Stomach smooth muscle (tissue), 2 donors: ENCODE results near the gene CGNL1.

Experiments
- H3K27ac ChIP-seq: one replicate; pipeline ENCODE4 v1.7.0; 2013; ENCODE audit warnings: mild to moderate bottlenecking, low read length, inconsistent platforms
- H3K27me3 ChIP-seq, 2 donors: one replicate each; pipeline ENCODE4 v1.7.0; 2013; ENCODE audit warnings: low read length in 2 of 2; ENCODE audit not compliant: insufficient read depth in 2 of 2, control insufficient read depth in 1 of 2
- H3K36me3 ChIP-seq, 2 donors: one replicate each; pipeline ENCODE4 v1.7.0; 2013; ENCODE audit warnings: low read length in 2 of 2; ENCODE audit not compliant: control insufficient read depth in 2 of 2, insufficient read depth in 2 of 2
- H3K4me1 ChIP-seq: one replicate; pipeline ENCODE4 v1.7.0; 2013; ENCODE audit warnings: low read length; ENCODE audit not compliant: control insufficient read depth, insufficient read depth
- H3K4me3 ChIP-seq, 2 donors: one replicate each; pipeline ENCODE4 v1.7.0; 2013; ENCODE audit warnings: low read length in 2 of 2
- H3K9ac ChIP-seq, 2 donors: one replicate each; pipeline ENCODE4 v1.7.0; 2013; ENCODE audit warnings: low read length in 2 of 2, mild to moderate bottlenecking in 1 of 2
- H3K9me3 ChIP-seq, 2 donors: one replicate each; pipeline ENCODE4 v1.7.0; 2013; ENCODE audit warnings: low read length in 2 of 2; ENCODE audit not compliant: control insufficient read depth in 2 of 2
- donor health status: healthy.
- donor health status: Pancreatic carcinoma.

The CGNL1 gene

GRCh38 chr15:57522148-57522547, 145.8 kb downstream of the CGNL1 start:
- H3K9me3 ChIP-seq, result no peaks in the 10 kb centered on the region
- H3K4me3 ChIP-seq, result peak overlapping the region in 1 of 2 donors; percentile 15
- peaks cover 0 to 14% of the 10 kb centered on the region in 2 donors for H3K36me3 ChIP-seq
- peak overlapping the region; percentile 37 for H3K27ac ChIP-seq
- no peak overlapping the region for H3K9ac ChIP-seq
- H3K27me3 ChIP-seq, result peaks cover 0 to 9% of the 10 kb centered on the region in 2 donors
- H3K4me1 ChIP-seq, result peaks cover 13% of the 10 kb centered on the region

DNA sequence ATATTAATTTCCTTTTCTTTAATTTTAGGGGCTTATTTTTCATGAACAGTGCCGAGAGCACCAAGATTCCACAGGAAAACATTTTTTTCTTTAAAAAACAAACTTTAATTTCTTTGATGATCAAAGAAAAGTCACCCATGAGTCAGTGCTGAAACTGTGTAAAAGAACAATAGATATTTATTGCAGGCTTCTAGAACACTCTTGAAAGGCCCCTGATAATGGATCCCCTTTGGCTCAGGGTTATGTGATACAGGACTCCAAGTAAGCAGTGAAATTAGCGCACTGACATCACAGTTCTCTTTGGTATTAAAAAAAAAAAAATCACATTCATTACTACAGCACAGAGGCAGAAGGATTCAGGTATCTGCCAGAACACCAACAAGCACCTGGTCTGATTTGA, 149.3 kb downstream of the CGNL1 start:
- H3K27me3 ChIP-seq, result peaks cover 0 to 9% of the 10 kb centered on the region in 2 donors
- no peaks in the 10 kb centered on the region for H3K9me3 ChIP-seq
- H3K27ac ChIP-seq, result no peak overlapping the region
- no peak overlapping the region for H3K4me3 ChIP-seq
- no peak overlapping the region for H3K9ac ChIP-seq
- H3K36me3 ChIP-seq, result peaks cover 0 to 11% of the 10 kb centered on the region in 2 donors
- peaks cover 16% of the 10 kb centered on the region for H3K4me1 ChIP-seq

GRCh38 chr15:57526076-57526475, 149.8 kb downstream of the CGNL1 start:
- peaks cover 16% of the 10 kb centered on the region for H3K4me1 ChIP-seq
- H3K4me3 ChIP-seq, result no peak overlapping the region
- no peak overlapping the region for H3K27ac ChIP-seq
- H3K9me3 ChIP-seq, result no peaks in the 10 kb centered on the region
- no peak overlapping the region for H3K9ac ChIP-seq
- peaks cover 0 to 9% of the 10 kb centered on the region in 2 donors for H3K27me3 ChIP-seq
- H3K36me3 ChIP-seq, result peaks cover 0 to 11% of the 10 kb centered on the region in 2 donors

GRCh38 chr15:57526615-57527014, 150.3 kb downstream of the CGNL1 start:
- H3K9ac ChIP-seq, result no peak overlapping the region
- H3K36me3 ChIP-seq, result peaks cover 0 to 11% of the 10 kb centered on the region in 2 donors
- H3K27ac ChIP-seq, result no peak overlapping the region
- peaks cover 14% of the 10 kb centered on the region for H3K4me1 ChIP-seq
- no peaks in the 10 kb centered on the region for H3K9me3 ChIP-seq
- H3K27me3 ChIP-seq, result peaks cover 0 to 9% of the 10 kb centered on the region in 2 donors
- no peak overlapping the region for H3K4me3 ChIP-seq

- no peak overlapping the region for H3K9ac ChIP-seq
- H3K27ac ChIP-seq, result no peak overlapping the region
- peaks cover 0 to 9% of the 10 kb centered on the region in 2 donors for H3K27me3 ChIP-seq
- no peaks in the 10 kb centered on the region for H3K9me3 ChIP-seq
- H3K4me3 ChIP-seq, result no peak overlapping the region
- H3K4me1 ChIP-seq, result peaks cover 5% of the 10 kb centered on the region
- H3K36me3 ChIP-seq, result peaks cover 0 to 11% of the 10 kb centered on the region in 2 donors
Observed at GRCh38 chr15:57527382-57528091, 151.2 kb downstream of the CGNL1 start.

DNA sequence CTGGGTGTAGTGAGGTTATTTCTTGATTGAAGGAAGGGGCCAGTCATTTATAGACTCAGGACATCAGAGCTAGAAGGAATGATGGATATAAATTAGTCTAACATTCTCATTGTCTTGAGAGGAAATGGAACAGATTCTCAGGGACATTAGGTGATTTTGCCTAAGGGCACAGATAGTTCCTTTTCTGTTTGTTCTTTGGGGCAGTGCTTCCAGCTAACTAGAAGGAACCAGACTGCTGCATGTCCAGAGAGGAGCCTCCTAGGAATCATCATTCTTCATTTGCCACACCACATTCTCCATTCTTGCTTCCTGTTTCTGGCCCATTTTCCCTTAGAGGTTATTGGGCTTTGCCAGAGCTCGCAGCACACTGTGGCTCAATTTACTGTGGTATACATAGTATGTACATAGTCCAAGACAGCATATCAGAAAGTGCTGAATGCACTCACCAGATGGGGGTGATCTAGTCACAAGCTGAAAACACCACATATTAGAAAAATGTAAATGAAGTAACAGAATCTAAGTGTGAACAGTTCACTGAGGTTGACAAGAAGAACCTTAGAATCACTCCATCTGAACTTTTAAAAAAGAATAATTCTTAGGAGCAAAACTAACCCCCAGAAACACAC, 152.7 kb downstream of the CGNL1 start:
- Histone ChIP-seq H3K36me3 (peaks cover 0 to 13% of the 10 kb centered on the region in 2 donors), H3K27me3 (peaks cover 0 to 9% of the 10 kb centered on the region in 2 donors), H3K9ac (no peak overlapping the region), H3K9me3 (no peaks in the 10 kb centered on the region), H3K27ac (no peak overlapping the region), H3K4me3 (no peak overlapping the region), H3K4me1 (peaks cover 3% of the 10 kb centered on the region)

- Histone ChIP-seq H3K36me3 (peaks cover 0 to 10% of the 10 kb centered on the region in 2 donors), H3K4me3 (no peak overlapping the region), H3K9me3 (no peaks in the 10 kb centered on the region), H3K9ac (no peak overlapping the region), H3K27me3 (peaks cover 0 to 4% of the 10 kb centered on the region in 2 donors), H3K4me1 (peaks cover 3% of the 10 kb centered on the region), H3K27ac (no peak overlapping the region)
Observed at GRCh38 chr15:57529748-57530147, 153.4 kb downstream of the CGNL1 start.

- Histone ChIP-seq H3K9ac (no peak overlapping the region), H3K36me3 (peaks cover 0 to 10% of the 10 kb centered on the region in 2 donors), H3K27ac (no peak overlapping the region), H3K4me3 (no peak overlapping the region), H3K9me3 (no peaks in the 10 kb centered on the region), H3K27me3 (no peaks in the 10 kb centered on the region), H3K4me1 (no peaks in the 10 kb centered on the region)
Observed at GRCh38 chr15:57532731-57533447, 156.6 kb downstream of the CGNL1 start.

GRCh38 chr15:57533448-57533799, 157.1 kb downstream of the CGNL1 start:
- no peaks in the 10 kb centered on the region for H3K27me3 ChIP-seq
- H3K9me3 ChIP-seq, result no peaks in the 10 kb centered on the region
- no peak overlapping the region for H3K4me3 ChIP-seq
- no peak overlapping the region for H3K27ac ChIP-seq
- H3K9ac ChIP-seq, result no peak overlapping the region
- H3K4me1 ChIP-seq, result no peaks in the 10 kb centered on the region
- H3K36me3 ChIP-seq, result peaks cover 0 to 9% of the 10 kb centered on the region in 2 donors

DNA sequence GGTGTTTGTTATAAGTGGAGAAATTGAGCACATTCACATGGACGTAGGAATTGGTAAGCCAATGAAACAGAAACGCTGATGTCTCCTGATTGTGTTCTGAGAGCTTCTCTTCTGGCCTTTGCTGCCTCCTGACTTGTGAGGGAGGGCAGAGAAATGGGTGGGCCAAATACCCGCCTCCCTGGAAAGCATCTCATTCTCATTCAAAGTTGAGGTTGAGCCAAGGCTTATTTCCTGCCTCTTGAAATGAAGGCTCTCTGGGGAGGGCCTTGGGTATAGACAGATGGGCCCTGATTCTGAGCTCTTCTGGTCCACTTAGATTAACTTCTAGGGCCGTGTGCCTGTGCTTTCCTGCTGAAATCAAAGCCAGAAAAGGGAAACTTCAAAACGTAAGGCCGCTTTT, 158.0 kb downstream of the CGNL1 start:
- H3K27ac ChIP-seq, result no peak overlapping the region
- no peaks in the 10 kb centered on the region for H3K4me1 ChIP-seq
- no peaks in the 10 kb centered on the region for H3K27me3 ChIP-seq
- no peak overlapping the region for H3K9ac ChIP-seq
- no peaks in the 10 kb centered on the region for H3K9me3 ChIP-seq
- peaks cover 0 to 3% of the 10 kb centered on the region in 2 donors for H3K36me3 ChIP-seq
- no peak overlapping the region for H3K4me3 ChIP-seq
